Liver (tissue), 3 donors: Measurements from ENCODE around the gene CCNL1.

Source experiments
- FOXA1 ChIP-seq: IDR thresholded peaks from 2 replicates; pipeline ENCODE4 v1.6.1; 2016; ENCODE audit warnings: antibody characterized with exemption
- GABPA ChIP-seq, 2 donors: IDR thresholded peaks in 1 of 2; conservative IDR thresholded peaks in 1 of 2; 2 replicates each; pipeline ENCODE4 v1.6.1; 2016; ENCODE audit warnings: antibody characterized with exemption in 2 of 2, mild to moderate bottlenecking in 1 of 2, moderate library complexity in 1 of 2
- JUND ChIP-seq, 2 donors: IDR thresholded peaks; 2 replicates each; pipeline ENCODE4 v1.6.1; 2016; ENCODE audit warnings: antibody characterized with exemption in 2 of 2
- RAD21 ChIP-seq, 2 donors: IDR thresholded peaks; 2 replicates each; pipeline ENCODE4 v1.6.1; 2016; ENCODE audit warnings: antibody characterized with exemption in 2 of 2, mild to moderate bottlenecking in 2 of 2
- RXRA ChIP-seq, 2 donors: IDR thresholded peaks; 2 replicates each; pipeline ENCODE4 v1.6.1; 2017 to 2018; ENCODE audit warnings: antibody characterized with exemption in 2 of 2, mild to moderate bottlenecking in 1 of 2
- TAF1 ChIP-seq: conservative IDR thresholded peaks from 2 replicates; pipeline ENCODE4 v1.6.1; 2016; ENCODE audit warnings: antibody characterized with exemption, mild to moderate bottlenecking
- YY1 ChIP-seq: IDR thresholded peaks from 2 replicates; pipeline ENCODE4 v1.6.1; 2016; ENCODE audit warnings: antibody characterized with exemption, mild to moderate bottlenecking
- ZBTB33 ChIP-seq: IDR thresholded peaks from 2 replicates; pipeline ENCODE4 v1.6.1; 2016; ENCODE audit warnings: antibody characterized with exemption
- TF ChIP-seq, protein P1 (sequence below): fragments of 150-350 bp; IDR thresholded peaks from 2 replicates; pipeline ENCODE4 v1.5.1; 2017; ENCODE audit warnings: improper control_type of control experiment, low read depth, low read length; ENCODE audit not compliant: missing input control
- TF ChIP-seq, protein P2 (sequence below): IDR thresholded peaks from 2 replicates; pipeline ENCODE4 v1.6.1; 2016; ENCODE audit warnings: antibody characterized with exemption, mild to moderate bottlenecking
- TF ChIP-seq, protein P3 (sequence below): IDR thresholded peaks from 2 replicates; pipeline ENCODE4 v1.6.1; 2016; ENCODE audit warnings: antibody characterized with exemption
- donor health status: healthy.
- donor health status: healthy.

DNA sequence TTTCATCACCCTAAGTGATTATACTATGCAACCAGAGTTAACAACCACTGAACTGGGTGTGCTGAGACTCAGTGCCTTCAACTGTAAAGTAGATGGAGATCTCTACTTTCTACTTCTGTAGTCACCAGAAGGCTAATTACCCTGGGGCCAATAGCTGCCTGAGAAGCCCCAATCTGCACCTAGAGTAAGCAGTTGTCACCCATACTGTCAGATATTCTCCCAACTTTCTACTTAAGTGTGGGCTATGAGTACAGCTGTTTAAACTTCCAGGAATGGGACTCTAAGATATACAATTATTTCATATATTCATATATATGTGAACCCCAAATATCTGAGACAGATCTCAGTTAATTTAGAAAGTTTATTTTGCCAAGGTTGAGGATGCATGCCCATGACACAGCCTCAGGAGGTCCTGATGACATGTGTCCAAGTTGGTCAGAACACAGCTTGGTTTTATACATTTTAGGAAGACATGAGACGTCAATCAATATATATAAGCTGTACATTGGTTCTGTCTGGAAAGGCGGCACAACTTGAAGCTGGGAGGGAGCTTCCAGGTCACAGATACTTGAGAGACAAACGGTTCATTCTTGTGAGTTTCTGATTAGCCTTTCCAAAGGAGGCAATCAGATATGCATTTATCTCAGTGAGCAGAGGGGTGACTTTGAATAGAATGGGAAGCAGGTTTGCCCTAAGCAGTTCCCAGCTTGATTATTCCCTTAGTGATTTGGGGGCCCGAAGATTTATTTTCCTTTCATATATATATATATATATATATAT is 41.9 kb downstream of the CCNL1 start:
- TF ChIP-seq, protein P1, sequence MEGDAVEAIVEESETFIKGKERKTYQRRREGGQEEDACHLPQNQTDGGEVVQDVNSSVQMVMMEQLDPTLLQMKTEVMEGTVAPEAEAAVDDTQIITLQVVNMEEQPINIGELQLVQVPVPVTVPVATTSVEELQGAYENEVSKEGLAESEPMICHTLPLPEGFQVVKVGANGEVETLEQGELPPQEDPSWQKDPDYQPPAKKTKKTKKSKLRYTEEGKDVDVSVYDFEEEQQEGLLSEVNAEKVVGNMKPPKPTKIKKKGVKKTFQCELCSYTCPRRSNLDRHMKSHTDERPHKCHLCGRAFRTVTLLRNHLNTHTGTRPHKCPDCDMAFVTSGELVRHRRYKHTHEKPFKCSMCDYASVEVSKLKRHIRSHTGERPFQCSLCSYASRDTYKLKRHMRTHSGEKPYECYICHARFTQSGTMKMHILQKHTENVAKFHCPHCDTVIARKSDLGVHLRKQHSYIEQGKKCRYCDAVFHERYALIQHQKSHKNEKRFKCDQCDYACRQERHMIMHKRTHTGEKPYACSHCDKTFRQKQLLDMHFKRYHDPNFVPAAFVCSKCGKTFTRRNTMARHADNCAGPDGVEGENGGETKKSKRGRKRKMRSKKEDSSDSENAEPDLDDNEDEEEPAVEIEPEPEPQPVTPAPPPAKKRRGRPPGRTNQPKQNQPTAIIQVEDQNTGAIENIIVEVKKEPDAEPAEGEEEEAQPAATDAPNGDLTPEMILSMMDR: no peak
- TF ChIP-seq, protein P2, sequence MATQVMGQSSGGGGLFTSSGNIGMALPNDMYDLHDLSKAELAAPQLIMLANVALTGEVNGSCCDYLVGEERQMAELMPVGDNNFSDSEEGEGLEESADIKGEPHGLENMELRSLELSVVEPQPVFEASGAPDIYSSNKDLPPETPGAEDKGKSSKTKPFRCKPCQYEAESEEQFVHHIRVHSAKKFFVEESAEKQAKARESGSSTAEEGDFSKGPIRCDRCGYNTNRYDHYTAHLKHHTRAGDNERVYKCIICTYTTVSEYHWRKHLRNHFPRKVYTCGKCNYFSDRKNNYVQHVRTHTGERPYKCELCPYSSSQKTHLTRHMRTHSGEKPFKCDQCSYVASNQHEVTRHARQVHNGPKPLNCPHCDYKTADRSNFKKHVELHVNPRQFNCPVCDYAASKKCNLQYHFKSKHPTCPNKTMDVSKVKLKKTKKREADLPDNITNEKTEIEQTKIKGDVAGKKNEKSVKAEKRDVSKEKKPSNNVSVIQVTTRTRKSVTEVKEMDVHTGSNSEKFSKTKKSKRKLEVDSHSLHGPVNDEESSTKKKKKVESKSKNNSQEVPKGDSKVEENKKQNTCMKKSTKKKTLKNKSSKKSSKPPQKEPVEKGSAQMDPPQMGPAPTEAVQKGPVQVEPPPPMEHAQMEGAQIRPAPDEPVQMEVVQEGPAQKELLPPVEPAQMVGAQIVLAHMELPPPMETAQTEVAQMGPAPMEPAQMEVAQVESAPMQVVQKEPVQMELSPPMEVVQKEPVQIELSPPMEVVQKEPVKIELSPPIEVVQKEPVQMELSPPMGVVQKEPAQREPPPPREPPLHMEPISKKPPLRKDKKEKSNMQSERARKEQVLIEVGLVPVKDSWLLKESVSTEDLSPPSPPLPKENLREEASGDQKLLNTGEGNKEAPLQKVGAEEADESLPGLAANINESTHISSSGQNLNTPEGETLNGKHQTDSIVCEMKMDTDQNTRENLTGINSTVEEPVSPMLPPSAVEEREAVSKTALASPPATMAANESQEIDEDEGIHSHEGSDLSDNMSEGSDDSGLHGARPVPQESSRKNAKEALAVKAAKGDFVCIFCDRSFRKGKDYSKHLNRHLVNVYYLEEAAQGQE: no peak
- TF ChIP-seq GABPA (IDR thresholded peaks at IDR 0.05 in 1 of 2, conservative IDR thresholded peaks at IDR 0.05 in 1 of 2): no peak
- no peak for TF ChIP-seq FOXA1
- no peak for TF ChIP-seq TAF1
- TF ChIP-seq, protein P3, sequence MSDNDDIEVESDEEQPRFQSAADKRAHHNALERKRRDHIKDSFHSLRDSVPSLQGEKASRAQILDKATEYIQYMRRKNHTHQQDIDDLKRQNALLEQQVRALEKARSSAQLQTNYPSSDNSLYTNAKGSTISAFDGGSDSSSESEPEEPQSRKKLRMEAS: no peak
- TF ChIP-seq RXRA (IDR thresholded peaks at IDR 0.05): no peak
- TF ChIP-seq JUND (IDR thresholded peaks at IDR 0.05): no peak
- TF ChIP-seq YY1: no peak
- TF ChIP-seq ZBTB33: no peak
- TF ChIP-seq RAD21 (IDR thresholded peaks at IDR 0.05): no peak
